Ramos (cell line): ENCODE results near the gene WFIKKN1.

Source experiments
- in situ Hi-C: fragments of 300-500 bp; cut with MboI; formaldehyde crosslinking; loops from one replicate; pipeline ENCODE4 v1.14.3; 2022; ENCODE audit warnings: low sequenced_read_pairs; ENCODE audit not compliant: unreplicated experiment

WFIKKN1 gene

DNA sequence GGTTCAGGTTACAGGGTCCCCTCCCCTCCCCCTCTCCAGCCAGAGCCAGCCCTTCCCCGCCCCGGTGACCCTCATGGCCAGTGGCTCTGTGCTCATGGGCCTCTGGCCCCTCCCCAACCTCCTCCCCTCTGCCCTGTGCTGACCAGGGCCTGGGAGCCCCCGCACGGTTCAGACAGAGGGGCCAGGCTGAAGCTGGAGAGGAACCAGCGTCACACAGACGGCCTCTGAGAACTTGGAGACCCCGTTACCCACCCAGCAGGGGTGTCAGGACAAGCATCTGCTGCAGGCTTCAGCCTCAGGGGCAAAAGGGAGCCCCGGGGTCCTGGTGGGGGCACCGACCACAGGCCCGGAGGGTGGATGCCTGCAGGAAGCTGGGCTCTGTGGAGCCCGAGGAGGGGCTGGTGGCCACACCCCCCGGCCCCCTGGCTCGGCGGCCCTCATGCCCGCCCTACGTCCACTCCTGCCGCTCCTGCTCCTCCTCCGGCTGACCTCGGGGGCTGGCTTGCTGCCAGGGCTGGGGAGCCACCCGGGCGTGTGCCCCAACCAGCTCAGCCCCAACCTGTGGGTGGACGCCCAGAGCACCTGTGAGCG is at the start of gene WFIKKN1:
TSS of gene WFIKKN1 (plus strand) at position 171 of the 591 bp plus-strand sequence. CDS start at position 440, 269 bp downstream.
- in situ Hi-C loops = no loop called here

DNA sequence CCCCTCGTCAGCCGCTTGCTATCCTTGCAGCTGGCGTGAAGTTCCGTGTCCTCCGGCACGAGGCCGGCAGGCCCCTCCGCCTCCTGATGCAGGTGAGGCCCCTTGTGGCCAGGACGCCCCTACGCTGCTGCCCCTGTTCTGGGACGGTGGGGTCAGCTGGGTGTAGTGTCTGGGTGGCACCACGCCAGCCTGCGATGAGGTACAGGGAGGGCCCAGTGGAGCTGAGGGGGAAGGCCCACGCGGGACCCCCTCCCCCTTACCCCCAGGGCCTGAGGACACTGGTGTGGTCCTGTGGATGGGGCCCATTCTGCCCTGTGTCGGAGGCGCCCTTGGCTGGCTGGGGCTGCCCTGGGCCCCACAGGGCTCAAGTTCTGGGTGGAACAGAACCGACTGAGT is 48.6 kb upstream of the WFIKKN1 start:
- in situ Hi-C loops = no loop called here

- in situ Hi-C loops = no loop called here
Observed at GRCh38 chr16:582614-583331, 48.0 kb upstream of the WFIKKN1 start.

DNA sequence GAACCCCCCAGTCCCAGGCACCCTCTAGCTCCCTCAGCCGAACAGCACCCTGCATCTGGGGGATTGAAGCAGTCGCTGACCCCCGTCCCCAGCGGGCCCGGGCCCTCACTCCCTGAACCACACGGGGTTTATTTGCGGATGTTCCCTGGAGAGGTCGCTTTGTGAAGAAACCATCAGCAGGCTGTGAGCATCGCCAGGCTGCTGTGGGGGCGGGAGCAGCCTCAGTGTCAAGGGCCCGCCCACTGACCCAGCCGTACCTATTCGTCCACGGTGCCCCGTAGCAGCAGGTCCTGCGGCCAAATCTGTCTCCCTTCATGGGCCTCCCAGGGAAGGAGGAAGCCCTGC is 47.3 kb upstream of the WFIKKN1 start:
- in situ Hi-C loops = no loop called here

GRCh38 chr16:583815-584591 is 46.8 kb upstream of the WFIKKN1 start:
- in situ Hi-C loops = no loop called here

- in situ Hi-C loops = no loop called here
Observed at GRCh38 chr16:585351-585750, 45.4 kb upstream of the WFIKKN1 start.

- in situ Hi-C loops = no loop called here
Observed at GRCh38 chr16:586047-586644, 44.6 kb upstream of the WFIKKN1 start.

DNA sequence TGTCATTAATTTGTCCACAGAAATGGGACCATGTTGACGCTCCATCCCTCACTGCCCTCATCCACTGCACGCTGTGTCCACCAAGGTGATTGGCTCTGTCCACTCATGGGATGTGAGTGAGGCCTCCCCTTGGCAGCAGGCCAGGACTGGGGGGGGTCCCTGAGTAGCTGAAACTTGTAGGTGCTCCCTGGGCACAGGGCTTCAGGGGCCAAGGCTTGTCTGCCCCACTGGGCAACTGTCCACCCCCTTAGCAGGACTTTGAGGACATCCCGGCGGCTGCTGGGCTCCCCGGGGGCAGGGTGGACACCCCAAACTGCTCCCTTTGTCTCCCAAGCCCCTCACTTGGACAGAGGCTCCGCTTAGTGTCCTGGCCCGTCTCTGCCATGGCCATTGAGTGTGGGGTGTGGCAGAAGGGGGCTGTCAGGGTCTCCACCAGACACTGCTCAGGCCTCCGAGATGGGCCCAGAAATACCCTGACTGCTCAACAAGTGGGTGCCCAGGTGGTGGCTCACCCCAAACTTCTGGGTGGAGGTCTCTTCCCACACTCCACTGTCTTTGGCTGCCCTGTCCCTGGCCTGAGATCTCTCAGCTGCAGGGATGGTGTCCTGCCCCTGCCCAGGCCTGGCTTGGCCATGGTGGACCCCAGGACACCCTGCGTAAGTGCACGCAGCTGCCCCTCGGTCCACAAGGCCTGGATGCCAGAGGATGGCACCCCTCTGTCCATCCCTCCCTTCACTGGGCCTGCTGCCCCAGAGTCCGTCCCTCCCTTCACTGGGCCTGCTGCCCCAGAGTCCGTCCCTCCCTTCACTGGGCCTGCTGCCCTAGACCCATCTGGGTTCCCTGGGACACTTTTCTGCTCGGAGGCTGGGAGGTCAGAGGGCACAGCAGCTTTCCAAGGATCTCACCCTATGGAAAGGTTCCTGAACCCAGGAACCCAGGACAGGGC is 43.9 kb upstream of the WFIKKN1 start:
- in situ Hi-C loops = no loop called here

- in situ Hi-C loops = no loop called here
Observed at GRCh38 chr16:588639-588888, 42.2 kb upstream of the WFIKKN1 start.

DNA sequence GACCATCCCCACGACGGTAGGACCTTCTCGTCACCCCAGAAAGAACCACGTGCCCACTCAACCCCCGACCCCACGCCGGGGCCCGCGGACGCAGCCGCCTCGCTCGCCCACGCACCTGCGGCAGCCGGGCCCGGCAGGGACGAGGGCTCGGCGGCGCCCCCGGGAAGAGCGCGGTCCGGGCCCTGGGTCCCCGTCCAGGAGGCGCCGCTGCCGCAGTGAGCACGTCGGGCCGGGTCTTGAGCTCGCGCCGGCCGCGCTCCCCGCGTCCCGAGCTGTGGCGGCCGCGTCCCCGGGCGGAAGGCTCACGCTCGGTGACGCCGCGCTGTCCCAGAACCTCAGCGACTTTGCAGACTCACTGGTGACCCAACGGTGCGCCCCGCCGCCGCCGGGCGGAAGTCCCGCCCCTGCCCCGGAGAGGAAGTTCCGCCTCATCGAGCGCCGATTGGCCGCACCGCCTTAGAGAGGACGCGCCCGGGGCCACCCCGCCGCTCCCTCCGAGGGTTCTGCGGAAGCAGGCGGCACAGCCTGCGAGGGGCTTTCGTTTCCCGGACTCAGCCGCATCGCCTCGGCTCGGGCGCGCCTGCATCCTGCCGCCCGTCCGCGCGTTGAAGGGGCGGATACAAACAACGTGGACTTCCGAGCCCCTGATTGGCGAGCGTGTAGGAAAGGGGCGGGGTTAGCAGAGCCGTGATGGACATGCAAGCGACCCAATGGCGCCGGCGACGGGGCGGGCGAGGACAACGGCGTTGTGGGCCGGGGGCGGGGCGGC is 41.7 kb upstream of the WFIKKN1 start:
- in situ Hi-C loops = no loop called here

GRCh38 chr16:589658-590187 is 41.1 kb upstream of the WFIKKN1 start, which contains the start of gene RAB40C:
TSS of gene RAB40C (plus strand) at chr16:590066. CDS start at chr16:590292, 226 bp downstream.
- in situ Hi-C loops = no loop called here

- in situ Hi-C loops = no loop called here
Observed at GRCh38 chr16:590188-590814, 40.5 kb upstream of the WFIKKN1 start.

DNA sequence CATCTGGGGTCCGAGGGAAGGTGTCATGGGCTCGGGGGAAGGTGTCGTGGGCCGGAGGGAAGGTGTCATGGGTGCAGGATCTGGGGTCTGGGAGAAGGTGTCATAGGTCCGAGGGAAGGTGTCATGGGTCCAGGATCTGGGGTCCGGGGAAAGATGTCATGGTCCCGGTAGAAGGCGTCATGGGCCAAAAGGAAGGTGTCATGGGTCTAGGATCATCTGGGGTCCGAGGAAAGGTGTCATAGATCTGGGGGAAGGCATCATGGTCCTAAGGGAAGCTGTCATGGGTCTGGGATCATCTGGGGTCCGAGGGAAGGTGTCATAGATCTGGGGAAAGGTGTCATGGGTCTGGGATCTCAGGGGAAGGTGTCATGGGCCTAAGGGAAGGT is 40.0 kb upstream of the WFIKKN1 start:
- in situ Hi-C loops = no loop called here

DNA sequence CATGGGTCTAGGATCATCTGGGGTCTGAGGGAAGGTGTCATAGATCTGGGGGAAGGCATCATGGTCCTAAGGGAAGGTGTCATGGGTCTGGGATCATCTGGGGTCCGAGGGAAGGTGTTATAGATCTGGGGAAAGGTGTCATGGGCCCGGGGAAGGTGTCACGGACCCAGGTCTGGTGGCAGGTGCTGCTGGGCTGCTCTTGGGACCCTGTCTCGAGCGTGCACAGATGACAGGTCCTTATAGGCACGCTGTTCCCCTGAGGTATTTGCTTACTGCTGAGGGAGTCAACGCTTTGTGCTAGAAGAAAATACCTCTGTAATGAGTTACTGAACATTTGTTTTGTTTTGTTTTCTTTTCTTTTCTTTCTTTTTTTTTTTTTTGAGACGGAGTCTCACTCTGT is 39.6 kb upstream of the WFIKKN1 start:
- in situ Hi-C loops = no loop called here

DNA sequence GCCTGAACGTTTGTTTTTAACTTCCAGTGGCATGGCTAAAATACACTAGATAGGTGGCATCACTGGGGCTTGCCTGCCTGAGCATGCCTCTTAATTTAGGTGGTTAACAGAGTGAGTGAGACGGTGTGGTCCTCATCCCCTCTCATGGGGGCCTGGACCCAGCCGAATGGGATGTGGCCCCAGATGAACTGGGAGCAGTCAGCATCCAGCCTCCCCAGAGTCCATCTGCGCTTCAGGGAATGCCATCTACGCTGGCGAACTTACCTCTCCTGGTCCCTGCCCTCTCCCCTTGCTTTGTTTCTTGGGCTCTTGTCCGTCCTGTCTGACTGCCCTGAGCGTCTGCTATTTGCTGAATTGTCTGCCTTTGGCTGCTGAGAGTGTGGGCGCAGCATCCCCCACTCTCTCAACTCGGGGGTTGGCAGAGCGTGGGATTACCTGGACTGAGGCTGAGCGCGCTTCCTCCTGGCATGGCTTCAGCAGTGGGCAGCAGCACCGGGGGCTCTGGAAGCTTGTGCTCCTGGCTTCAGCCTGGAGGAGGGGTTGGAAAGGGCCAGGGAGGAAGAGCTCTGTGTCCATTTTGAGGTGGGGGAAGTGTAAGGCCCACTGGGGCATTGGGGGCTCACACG is 38.8 kb upstream of the WFIKKN1 start:
- in situ Hi-C loops = no loop called here

DNA sequence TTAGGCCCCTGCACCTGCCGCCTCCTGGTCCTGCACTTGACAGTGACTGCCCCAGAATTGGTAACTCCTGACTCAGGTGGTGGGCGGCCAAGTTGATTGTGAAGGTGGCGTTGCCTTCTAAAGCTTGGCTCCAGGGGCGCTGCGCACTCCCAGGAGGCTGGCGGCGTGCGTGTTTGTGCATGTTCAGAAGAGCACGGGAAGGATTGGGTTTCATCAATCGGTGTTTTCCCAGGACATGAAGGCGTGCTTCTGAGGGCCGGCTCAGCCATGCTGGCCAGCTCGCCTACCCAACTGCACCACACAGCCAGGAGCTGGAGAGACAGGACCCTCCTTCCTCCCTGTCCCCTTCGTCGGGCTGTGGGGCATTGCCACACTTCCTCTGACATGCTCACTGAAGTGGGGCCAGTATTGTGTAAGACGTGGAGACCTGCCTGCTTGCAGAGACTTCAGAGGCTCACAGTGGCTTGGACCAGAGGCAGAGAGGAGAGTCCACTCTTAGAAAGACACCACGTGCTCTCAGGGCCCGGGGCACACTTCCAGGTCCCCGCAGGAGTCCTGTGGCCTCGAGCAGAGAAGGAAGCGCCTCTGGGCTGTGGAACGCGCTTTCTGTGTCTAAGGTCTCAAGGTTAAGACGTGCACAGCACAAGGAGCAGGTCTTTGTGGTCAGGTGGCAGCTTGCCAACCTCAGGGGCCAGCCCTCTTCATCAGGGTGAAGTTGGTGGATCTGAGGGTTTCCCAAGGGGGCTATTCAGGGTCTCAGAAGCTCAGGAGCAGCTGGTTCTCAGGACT is 38.1 kb upstream of the WFIKKN1 start:
- in situ Hi-C loops = no loop called here

- in situ Hi-C loops = no loop called here
Observed at GRCh38 chr16:593406-593805, 37.4 kb upstream of the WFIKKN1 start.

DNA sequence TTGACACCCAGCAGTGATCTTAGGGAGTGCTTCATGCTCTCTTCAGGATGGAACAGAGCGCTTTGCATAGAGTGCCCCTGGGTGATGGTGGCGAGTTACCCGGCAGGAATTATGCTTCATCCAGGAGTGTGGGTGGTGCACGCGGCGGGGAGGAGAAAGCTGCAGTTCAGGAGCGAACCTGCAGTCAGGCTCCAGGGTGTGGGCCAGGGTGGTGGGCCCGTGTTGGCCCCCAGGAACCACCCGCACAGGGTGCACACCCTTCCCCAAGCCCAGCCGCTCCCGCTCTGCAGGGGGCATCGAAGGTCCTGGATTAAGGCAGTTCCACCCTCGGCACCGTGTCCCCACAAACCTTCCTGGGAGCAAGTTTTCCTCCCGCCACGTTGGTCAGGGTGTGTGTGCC is 37.0 kb upstream of the WFIKKN1 start:
- in situ Hi-C loops = no loop called here
